Measurements from ENCODE around the gene SLCO4A1.

The SLCO4A1 gene

DNA sequence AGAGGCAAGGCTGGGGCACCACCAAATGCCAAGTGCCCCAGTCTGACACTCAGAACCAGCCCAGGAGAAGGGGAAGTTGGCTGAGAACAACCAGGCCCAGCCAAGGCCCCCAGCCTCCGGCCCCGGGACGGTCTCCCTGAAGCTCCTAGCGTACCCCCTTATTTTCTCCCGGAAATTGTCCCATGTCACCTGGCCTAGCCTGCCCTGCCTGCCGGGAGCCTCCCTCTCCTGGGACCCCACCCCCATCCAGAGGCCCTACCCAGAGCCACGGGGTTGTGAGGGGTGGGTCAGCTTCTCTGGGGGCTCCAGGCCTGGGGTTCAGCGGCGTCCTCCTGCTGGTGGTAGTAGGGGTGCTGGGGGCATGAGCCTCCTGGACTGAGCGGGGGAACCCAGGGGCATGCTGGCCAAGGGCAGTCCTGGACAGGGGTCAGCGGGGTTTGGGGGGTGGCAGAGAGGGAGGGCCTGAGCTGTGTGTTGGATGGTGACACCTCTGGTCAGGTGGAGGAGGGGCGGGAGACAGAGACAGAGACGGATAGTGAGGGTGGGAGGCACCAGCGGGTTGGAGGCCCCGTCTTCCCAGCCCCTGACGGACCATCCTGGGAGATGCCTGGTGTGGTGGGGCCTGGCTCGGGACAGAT is 7.9 kb upstream of the SLCO4A1 start:
- TF ChIP-seq FOXP2 (optimal IDR thresholded peaks at IDR 0.05; ENCODE audit: borderline replicate concordance, extremely low read depth, extremely low read length, insufficient read depth) = no peak
- TF ChIP-seq TAF1 (IDR thresholded peaks at IDR 0.05; ENCODE audit: borderline replicate concordance, insufficient read depth, low read length) = no peak
- no peak for TF ChIP-seq POLR2AphosphoS5 (IDR thresholded peaks at IDR 0.05; ENCODE audit: low read depth, low read length)
- no peak for TF ChIP-seq SIN3A (IDR thresholded peaks at IDR 0.05; ENCODE audit: borderline replicate concordance, insufficient read depth, low read length)
- TF ChIP-seq, protein P1, sequence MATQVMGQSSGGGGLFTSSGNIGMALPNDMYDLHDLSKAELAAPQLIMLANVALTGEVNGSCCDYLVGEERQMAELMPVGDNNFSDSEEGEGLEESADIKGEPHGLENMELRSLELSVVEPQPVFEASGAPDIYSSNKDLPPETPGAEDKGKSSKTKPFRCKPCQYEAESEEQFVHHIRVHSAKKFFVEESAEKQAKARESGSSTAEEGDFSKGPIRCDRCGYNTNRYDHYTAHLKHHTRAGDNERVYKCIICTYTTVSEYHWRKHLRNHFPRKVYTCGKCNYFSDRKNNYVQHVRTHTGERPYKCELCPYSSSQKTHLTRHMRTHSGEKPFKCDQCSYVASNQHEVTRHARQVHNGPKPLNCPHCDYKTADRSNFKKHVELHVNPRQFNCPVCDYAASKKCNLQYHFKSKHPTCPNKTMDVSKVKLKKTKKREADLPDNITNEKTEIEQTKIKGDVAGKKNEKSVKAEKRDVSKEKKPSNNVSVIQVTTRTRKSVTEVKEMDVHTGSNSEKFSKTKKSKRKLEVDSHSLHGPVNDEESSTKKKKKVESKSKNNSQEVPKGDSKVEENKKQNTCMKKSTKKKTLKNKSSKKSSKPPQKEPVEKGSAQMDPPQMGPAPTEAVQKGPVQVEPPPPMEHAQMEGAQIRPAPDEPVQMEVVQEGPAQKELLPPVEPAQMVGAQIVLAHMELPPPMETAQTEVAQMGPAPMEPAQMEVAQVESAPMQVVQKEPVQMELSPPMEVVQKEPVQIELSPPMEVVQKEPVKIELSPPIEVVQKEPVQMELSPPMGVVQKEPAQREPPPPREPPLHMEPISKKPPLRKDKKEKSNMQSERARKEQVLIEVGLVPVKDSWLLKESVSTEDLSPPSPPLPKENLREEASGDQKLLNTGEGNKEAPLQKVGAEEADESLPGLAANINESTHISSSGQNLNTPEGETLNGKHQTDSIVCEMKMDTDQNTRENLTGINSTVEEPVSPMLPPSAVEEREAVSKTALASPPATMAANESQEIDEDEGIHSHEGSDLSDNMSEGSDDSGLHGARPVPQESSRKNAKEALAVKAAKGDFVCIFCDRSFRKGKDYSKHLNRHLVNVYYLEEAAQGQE (IDR thresholded peaks at IDR 0.05; ENCODE audit: insufficient read depth in 1 of 2, low read depth in 2 of 2, low read length in 2 of 2) = no peak

DNA sequence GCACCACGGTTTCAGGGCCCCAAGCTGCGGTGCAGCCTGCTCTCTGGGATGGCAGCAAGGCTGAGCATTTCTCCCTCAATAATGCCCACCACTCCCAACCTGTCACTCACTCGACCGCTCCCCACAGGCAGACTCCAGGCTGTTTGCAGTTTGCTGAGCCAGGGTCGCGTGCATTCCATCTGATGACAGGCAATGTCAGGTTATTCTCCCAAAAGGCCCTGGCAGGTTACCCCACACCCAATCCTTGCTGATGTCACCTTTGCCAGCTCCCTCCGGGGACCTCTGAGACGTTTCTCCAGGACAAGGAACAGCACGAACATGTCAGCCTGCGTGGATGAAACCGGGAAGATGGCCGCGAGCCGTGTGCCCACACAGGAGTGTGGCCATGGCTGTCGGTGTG is 7.1 kb upstream of the SLCO4A1 start:
- TF ChIP-seq SIN3A (IDR thresholded peaks at IDR 0.05; ENCODE audit: borderline replicate concordance, insufficient read depth, low read length) = no peak
- no peak for TF ChIP-seq POLR2AphosphoS5 (IDR thresholded peaks at IDR 0.05; ENCODE audit: low read depth, low read length)
- TF ChIP-seq FOXP2 (optimal IDR thresholded peaks at IDR 0.05; ENCODE audit: borderline replicate concordance, extremely low read depth, extremely low read length, insufficient read depth) = no peak
- no peak for TF ChIP-seq TAF1 (IDR thresholded peaks at IDR 0.05; ENCODE audit: borderline replicate concordance, insufficient read depth, low read length)
- TF ChIP-seq, protein P1 (IDR thresholded peaks at IDR 0.05; ENCODE audit: insufficient read depth in 1 of 2, low read depth in 2 of 2, low read length in 2 of 2) = no peak

DNA sequence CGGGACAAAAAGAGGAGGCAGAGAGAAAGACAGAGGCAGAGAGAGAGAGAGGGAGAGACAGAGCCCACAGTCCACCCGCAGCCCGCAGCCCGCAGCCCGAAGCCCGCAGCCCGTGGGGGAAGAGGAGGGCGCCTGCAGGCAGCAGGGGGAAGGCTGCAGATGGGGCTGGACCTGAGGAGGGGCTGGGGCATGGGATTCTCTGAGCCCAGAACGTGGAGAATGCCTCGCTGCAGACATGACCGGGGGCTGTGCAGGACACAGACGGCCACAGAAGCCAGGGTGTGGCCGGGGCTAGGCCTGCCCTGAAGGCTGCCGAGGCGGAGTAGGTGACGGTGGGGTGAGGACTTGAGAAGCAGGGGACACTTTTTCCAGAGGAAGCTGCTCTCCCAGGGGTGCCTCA is 6.5 kb upstream of the SLCO4A1 start:
- no peak for TF ChIP-seq FOXP2 (optimal IDR thresholded peaks at IDR 0.05; ENCODE audit: borderline replicate concordance, extremely low read depth, extremely low read length, insufficient read depth)
- no peak for TF ChIP-seq POLR2AphosphoS5 (IDR thresholded peaks at IDR 0.05; ENCODE audit: low read depth, low read length)
- no peak for TF ChIP-seq TAF1 (IDR thresholded peaks at IDR 0.05; ENCODE audit: borderline replicate concordance, insufficient read depth, low read length)
- TF ChIP-seq SIN3A (IDR thresholded peaks at IDR 0.05; ENCODE audit: borderline replicate concordance, insufficient read depth, low read length) = no peak
- TF ChIP-seq, protein P1 (IDR thresholded peaks at IDR 0.05; ENCODE audit: insufficient read depth in 1 of 2, low read depth in 2 of 2, low read length in 2 of 2) = no peak

DNA sequence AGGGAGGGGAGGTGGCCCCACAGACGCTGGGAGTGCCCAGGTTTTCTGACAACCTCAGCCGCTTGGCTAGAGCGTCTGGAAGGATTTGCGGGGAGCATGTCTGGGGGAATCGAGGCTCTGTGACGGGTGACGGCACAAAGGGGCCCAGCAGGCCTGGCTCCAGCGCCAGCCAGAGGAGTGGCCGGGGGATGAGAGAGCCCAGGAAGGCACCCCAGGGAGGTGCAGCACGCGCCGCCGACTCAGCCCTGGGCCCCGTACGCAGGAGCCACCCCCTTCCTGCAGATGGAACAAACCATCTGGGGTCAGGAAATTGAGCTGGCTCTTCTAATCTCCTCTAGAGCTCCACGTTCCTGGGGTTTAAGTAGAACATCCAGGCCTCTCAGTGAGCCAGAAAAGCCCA is 5.9 kb upstream of the SLCO4A1 start:
- TF ChIP-seq, protein P1 (IDR thresholded peaks at IDR 0.05; ENCODE audit: insufficient read depth in 1 of 2, low read depth in 2 of 2, low read length in 2 of 2) = no peak
- TF ChIP-seq SIN3A (IDR thresholded peaks at IDR 0.05; ENCODE audit: borderline replicate concordance, insufficient read depth, low read length) = no peak

DNA sequence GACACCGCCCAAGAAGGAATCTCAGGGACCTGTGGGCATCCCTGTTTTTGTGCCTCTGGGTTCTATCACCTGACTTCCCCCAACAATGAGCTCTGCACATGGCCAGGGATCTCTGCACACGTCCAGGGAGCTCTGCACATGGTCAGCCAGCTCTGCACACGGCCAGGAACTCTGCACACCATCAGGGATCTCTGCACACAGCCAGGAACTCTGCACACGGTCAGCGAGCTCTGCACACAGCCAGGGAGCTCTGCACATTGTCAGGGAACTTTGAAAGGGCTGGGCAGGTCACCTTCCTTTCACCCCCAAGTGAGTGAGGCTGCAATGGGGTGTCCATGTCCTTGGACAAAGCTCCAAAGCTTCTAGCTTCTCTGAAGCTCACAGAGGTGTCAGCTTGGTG is 5.2 kb upstream of the SLCO4A1 start:
- TF ChIP-seq TAF1 (IDR thresholded peaks at IDR 0.05; ENCODE audit: borderline replicate concordance, insufficient read depth, low read length) (no peak), POLR2AphosphoS5 (IDR thresholded peaks at IDR 0.05; ENCODE audit: low read depth, low read length) (no peak), SIN3A (IDR thresholded peaks at IDR 0.05; ENCODE audit: borderline replicate concordance, insufficient read depth, low read length) (no peak), FOXP2 (optimal IDR thresholded peaks at IDR 0.05; ENCODE audit: borderline replicate concordance, extremely low read depth, extremely low read length, insufficient read depth) (no peak)
- TF ChIP-seq, protein P1 (IDR thresholded peaks at IDR 0.05; ENCODE audit: insufficient read depth in 1 of 2, low read depth in 2 of 2, low read length in 2 of 2) = no peak
